NB4 (cell line): ENCODE results near the gene PIK3R1.

Experiments used
- MYC ChIP-seq: IDR thresholded peaks from 2 replicates; pipeline ENCODE4 v1.6.1; 2011; ENCODE audit warnings: low read depth, low read length
- POLR2A ChIP-seq: IDR thresholded peaks from 2 replicates; pipeline ENCODE4 v1.6.1; 2011; ENCODE audit warnings: mild to moderate bottlenecking; ENCODE audit not compliant: insufficient read length; ENCODE audit errors: extremely low read depth
- TF ChIP-seq, protein P1 (sequence below): IDR thresholded peaks from one replicate; pipeline ENCODE4 v1.5.1; 2012; ENCODE audit warnings: low read depth, low read length
- TF ChIP-seq, protein P2 (sequence below): IDR thresholded peaks from 2 replicates; pipeline ENCODE4 v1.6.1; 2011; ENCODE audit warnings: low read depth, low read length

DNA sequence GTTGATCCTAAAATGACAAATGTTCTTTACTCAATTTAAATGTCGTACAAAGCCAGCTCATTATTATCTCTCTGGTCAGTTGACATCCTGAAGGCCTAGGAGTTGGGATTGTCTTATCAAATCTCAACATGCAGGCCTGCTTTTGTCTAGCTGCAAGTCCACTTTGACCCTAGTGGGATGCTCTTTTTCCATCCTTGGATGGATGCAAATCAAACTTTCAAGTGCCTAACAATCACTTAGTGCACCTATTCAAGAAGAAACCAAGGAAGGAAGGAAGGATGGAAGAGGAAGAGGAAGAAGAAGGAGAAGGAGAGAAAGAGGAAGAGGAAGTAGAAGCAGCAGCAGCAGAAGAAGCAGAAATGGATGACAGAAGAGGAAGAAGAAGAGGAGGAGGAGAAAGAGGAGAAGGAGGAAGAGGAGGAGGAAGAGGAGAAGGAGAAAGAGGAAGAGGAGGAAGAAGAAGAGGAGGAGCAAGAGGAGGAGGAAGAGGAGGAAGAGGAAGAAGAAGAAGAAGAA, 109.6 kb downstream of the PIK3R1 start:
- TF ChIP-seq, protein P1, sequence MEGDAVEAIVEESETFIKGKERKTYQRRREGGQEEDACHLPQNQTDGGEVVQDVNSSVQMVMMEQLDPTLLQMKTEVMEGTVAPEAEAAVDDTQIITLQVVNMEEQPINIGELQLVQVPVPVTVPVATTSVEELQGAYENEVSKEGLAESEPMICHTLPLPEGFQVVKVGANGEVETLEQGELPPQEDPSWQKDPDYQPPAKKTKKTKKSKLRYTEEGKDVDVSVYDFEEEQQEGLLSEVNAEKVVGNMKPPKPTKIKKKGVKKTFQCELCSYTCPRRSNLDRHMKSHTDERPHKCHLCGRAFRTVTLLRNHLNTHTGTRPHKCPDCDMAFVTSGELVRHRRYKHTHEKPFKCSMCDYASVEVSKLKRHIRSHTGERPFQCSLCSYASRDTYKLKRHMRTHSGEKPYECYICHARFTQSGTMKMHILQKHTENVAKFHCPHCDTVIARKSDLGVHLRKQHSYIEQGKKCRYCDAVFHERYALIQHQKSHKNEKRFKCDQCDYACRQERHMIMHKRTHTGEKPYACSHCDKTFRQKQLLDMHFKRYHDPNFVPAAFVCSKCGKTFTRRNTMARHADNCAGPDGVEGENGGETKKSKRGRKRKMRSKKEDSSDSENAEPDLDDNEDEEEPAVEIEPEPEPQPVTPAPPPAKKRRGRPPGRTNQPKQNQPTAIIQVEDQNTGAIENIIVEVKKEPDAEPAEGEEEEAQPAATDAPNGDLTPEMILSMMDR = no peak
- TF ChIP-seq MYC = no peak
- TF ChIP-seq POLR2A = no peak
- TF ChIP-seq, protein P2, sequence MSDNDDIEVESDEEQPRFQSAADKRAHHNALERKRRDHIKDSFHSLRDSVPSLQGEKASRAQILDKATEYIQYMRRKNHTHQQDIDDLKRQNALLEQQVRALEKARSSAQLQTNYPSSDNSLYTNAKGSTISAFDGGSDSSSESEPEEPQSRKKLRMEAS = no peak
